ENCODE measurements around the gene SPDYE2. TPM values are rescaled to one million over a fixed set of nuclear protein-coding genes. Genes with fewer than 3 reads are reported as not detected.
"Not testable (repeated sequence)": the region's sequence is repeated elsewhere in the genome, so short reads cannot be mapped to it uniquely, and the experiment has no call there.

Gene SPDYE2
- total and polyA plus RNA-seq, 4 donors, result 3.7 to 20.4 TPM; not detected in 2

- not testable (repeated sequence) for H3K9me3 ChIP-seq (ENCODE audit: control insufficient read depth, insufficient read depth, low read length); DNase-seq (ENCODE audit: low read depth in 4 of 6, low spot score in 6 of 6); H3K4me1 ChIP-seq (ENCODE audit: control insufficient read depth, insufficient read depth, low read length); H3K4me3 ChIP-seq (ENCODE audit: low read depth, low read length); H3K27me3 ChIP-seq (ENCODE audit: control insufficient read depth, insufficient read depth, low read length); H3K36me3 ChIP-seq (ENCODE audit: control insufficient read depth, insufficient read depth, low read length); H3K27ac ChIP-seq (ENCODE audit: low read depth, low read length)
- no CpG with 5 or more reads among the region's 3 CpGs for WGBS (ENCODE audit: insufficient coverage)
Measured at GRCh38 chr7:102515889-102516288, 35.1 kb upstream of the SPDYE2 start.

- not testable (repeated sequence) for DNase-seq (ENCODE audit: low read depth in 4 of 6, low spot score in 6 of 6); H3K36me3 ChIP-seq (ENCODE audit: control insufficient read depth, insufficient read depth, low read length); H3K27ac ChIP-seq (ENCODE audit: low read depth, low read length); H3K27me3 ChIP-seq (ENCODE audit: control insufficient read depth, insufficient read depth, low read length); H3K4me1 ChIP-seq (ENCODE audit: control insufficient read depth, insufficient read depth, low read length); H3K9me3 ChIP-seq (ENCODE audit: control insufficient read depth, insufficient read depth, low read length); H3K4me3 ChIP-seq (ENCODE audit: low read depth, low read length)
- no CpG with 5 or more reads among the region's 10 CpGs for WGBS (ENCODE audit: insufficient coverage)
Measured at GRCh38 chr7:102516951-102517350, 34.1 kb upstream of the SPDYE2 start.

GRCh38 chr7:102517550-102518147 is 33.4 kb upstream of the SPDYE2 start, which contains the start of gene RASA4B:
TSS of gene RASA4B (minus strand) at chr7:102517777. CDS start at chr7:102517710, 67 bp downstream.
- peak within 1 kb of the TSS; percentile 26 for H3K4me3 ChIP-seq (ENCODE audit: low read depth, low read length)
- not testable (repeated sequence) for H3K27me3 ChIP-seq (ENCODE audit: control insufficient read depth, insufficient read depth, low read length); H3K36me3 ChIP-seq (ENCODE audit: control insufficient read depth, insufficient read depth, low read length); H3K4me1 ChIP-seq (ENCODE audit: control insufficient read depth, insufficient read depth, low read length); H3K9me3 ChIP-seq (ENCODE audit: control insufficient read depth, insufficient read depth, low read length); H3K27ac ChIP-seq (ENCODE audit: low read depth, low read length)
- no CpG with 5 or more reads among the region's 61 CpGs for WGBS (ENCODE audit: insufficient coverage)
- peak in 3 of 6 donors; percentile 7 to 47 (median 12) for DNase-seq (ENCODE audit: low read depth in 4 of 6, low spot score in 6 of 6)

GRCh38 chr7:102520797-102521196 is 30.2 kb upstream of the SPDYE2 start:
- not testable (repeated sequence) for H3K9me3 ChIP-seq (ENCODE audit: control insufficient read depth, insufficient read depth, low read length); H3K36me3 ChIP-seq (ENCODE audit: control insufficient read depth, insufficient read depth, low read length); H3K4me3 ChIP-seq (ENCODE audit: low read depth, low read length); H3K27ac ChIP-seq (ENCODE audit: low read depth, low read length); H3K4me1 ChIP-seq (ENCODE audit: control insufficient read depth, insufficient read depth, low read length); DNase-seq (ENCODE audit: low read depth in 4 of 6, low spot score in 6 of 6); H3K27me3 ChIP-seq (ENCODE audit: control insufficient read depth, insufficient read depth, low read length)
- no CpG with 5 or more reads among the region's 5 CpGs for WGBS (ENCODE audit: insufficient coverage)

DNA sequence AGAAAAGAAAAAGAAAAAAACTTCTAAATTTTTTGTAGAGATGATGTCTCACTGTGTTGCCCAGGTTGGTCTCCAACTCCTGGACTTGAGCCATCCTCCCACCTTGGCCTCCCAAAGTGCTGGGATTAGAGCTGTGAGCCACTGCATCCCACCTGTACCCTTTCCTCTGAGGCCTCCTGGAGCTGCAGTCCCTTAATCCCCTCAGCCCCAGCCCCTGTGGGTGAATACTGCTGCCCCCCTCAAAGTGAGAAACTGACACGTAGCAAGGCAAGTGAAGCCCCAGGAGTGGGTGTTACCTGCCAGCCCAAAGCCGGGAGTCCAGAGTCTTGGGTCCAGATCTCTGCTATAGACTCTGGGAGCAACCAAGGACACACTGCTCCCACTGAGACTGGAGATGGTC is 26.2 kb upstream of the SPDYE2 start:
- WGBS (ENCODE audit: insufficient coverage), result no CpG with 5 or more reads among the region's 2 CpGs
- H3K36me3 ChIP-seq (ENCODE audit: control insufficient read depth, insufficient read depth, low read length); H3K27ac ChIP-seq (ENCODE audit: low read depth, low read length); H3K4me3 ChIP-seq (ENCODE audit: low read depth, low read length); H3K27me3 ChIP-seq (ENCODE audit: control insufficient read depth, insufficient read depth, low read length); H3K9me3 ChIP-seq (ENCODE audit: control insufficient read depth, insufficient read depth, low read length); H3K4me1 ChIP-seq (ENCODE audit: control insufficient read depth, insufficient read depth, low read length); DNase-seq (ENCODE audit: low read depth in 4 of 6, low spot score in 6 of 6): not testable (repeated sequence)

DNA sequence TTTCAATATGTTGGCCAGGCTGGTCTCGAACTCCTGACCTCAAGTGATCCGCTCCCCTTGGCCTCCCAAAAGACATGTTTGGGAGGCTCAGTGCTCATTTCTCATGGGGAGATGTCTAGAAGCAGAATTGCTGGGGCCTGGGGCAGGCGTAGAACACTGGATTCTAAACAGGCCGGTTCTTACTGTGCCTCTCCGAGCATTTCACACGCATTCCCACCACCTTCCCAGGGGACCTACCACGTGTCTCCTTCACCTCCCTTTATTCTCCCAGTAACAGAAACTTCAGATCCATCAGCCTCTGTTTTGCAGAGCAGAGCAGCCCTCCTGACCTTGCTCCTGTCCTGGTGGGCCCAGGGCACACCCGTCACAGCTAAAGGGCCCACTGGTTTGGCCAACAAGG is 23.8 kb upstream of the SPDYE2 start:
- not testable (repeated sequence) for H3K27ac ChIP-seq (ENCODE audit: low read depth, low read length); H3K36me3 ChIP-seq (ENCODE audit: control insufficient read depth, insufficient read depth, low read length); DNase-seq (ENCODE audit: low read depth in 4 of 6, low spot score in 6 of 6); H3K4me1 ChIP-seq (ENCODE audit: control insufficient read depth, insufficient read depth, low read length); H3K9me3 ChIP-seq (ENCODE audit: control insufficient read depth, insufficient read depth, low read length); H3K4me3 ChIP-seq (ENCODE audit: low read depth, low read length); H3K27me3 ChIP-seq (ENCODE audit: control insufficient read depth, insufficient read depth, low read length)
- WGBS (ENCODE audit: insufficient coverage), result no CpG with 5 or more reads among the region's 8 CpGs

DNA sequence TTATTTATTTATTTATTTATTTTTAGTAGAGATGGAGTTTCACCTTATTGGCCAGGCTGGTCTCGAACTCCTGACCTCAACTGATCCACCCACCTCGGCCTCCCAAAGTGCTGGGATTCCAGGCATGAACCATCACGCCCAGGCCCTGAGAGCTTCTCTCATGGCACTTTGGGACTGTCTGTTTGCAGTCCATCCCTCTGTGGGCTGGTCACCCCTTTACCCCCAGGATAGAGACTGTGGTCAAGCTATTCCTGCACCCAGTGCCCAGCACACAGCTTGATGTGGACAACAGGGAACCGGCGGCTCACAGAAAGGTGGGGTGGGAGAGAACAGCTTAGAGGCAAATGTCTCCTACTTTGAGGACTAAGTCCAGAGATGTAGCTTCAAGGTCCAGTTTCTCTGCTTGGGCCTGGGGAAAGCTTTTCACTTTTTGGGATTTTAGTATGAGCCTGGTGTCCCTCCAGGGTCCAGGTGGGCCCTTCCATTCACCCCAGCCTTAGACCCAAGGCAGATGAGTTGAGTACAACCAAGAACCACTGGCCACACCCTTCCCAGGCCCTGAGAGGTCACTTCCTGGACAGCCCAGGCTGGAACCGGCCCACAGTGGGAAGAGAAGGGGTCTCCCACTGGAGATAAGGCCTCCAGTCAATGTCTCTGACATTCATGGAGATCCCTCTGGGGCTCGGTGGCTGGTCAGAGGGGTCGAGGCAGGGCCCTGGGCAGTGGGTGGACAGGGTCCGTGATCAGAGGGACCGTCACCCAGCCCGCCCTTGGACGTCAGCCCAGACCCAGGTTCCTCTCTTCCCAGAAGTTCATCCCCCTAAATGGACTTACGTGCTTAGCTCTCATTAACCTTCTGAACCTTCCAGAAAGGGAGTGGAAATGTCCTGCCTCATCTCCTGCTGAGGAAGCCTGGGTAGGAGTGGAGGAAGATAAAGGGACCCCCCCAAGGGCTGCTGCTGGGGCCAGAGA is 22.9 kb upstream of the SPDYE2 start:
- not testable (repeated sequence) for H3K36me3 ChIP-seq (ENCODE audit: control insufficient read depth, insufficient read depth, low read length); H3K4me3 ChIP-seq (ENCODE audit: low read depth, low read length); H3K9me3 ChIP-seq (ENCODE audit: control insufficient read depth, insufficient read depth, low read length); H3K4me1 ChIP-seq (ENCODE audit: control insufficient read depth, insufficient read depth, low read length); H3K27me3 ChIP-seq (ENCODE audit: control insufficient read depth, insufficient read depth, low read length); DNase-seq (ENCODE audit: low read depth in 4 of 6, low spot score in 6 of 6); H3K27ac ChIP-seq (ENCODE audit: low read depth, low read length)
- no CpG with 5 or more reads among the region's 13 CpGs for WGBS (ENCODE audit: insufficient coverage)

DNA sequence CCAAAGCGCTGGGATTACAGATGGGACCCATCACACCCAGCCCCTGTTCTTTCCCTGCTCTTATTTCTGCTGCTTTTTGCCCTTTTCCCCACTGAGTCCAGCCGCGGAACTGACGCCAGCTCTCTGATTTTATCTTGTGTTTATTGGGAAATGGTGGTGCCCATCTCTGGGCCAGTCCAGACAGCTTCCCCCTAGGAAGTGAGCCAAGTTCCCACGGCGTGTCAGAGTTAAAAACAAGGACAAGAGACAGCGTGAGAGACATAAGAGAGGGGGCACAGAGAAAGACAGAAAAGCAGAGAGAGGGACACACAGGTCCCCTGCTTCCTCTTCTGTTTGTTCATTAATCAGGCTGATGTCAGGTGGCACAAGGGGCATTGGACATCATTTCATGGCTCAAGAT is 19.4 kb upstream of the SPDYE2 start:
- no CpG with 5 or more reads among the region's 7 CpGs for WGBS (ENCODE audit: insufficient coverage)
- H3K27me3 ChIP-seq (ENCODE audit: control insufficient read depth, insufficient read depth, low read length); DNase-seq (ENCODE audit: low read depth in 4 of 6, low spot score in 6 of 6): not testable (repeated sequence)

GRCh38 chr7:102532127-102532526 is 18.9 kb upstream of the SPDYE2 start:
- H3K9me3 ChIP-seq (ENCODE audit: control insufficient read depth, insufficient read depth, low read length); H3K4me1 ChIP-seq (ENCODE audit: control insufficient read depth, insufficient read depth, low read length); H3K27me3 ChIP-seq (ENCODE audit: control insufficient read depth, insufficient read depth, low read length); H3K27ac ChIP-seq (ENCODE audit: low read depth, low read length); H3K4me3 ChIP-seq (ENCODE audit: low read depth, low read length); H3K36me3 ChIP-seq (ENCODE audit: control insufficient read depth, insufficient read depth, low read length); DNase-seq (ENCODE audit: low read depth in 4 of 6, low spot score in 6 of 6): not testable (repeated sequence)
- 60% methylated on average over 1 of the region's 2 CpGs for WGBS (ENCODE audit: insufficient coverage)

More for the DNA sequence above, 19.4 kb upstream of the SPDYE2 start:
- not testable (repeated sequence) for H3K36me3 ChIP-seq (ENCODE audit: control insufficient read depth, insufficient read depth, low read length); H3K4me3 ChIP-seq (ENCODE audit: low read depth, low read length); H3K9me3 ChIP-seq (ENCODE audit: control insufficient read depth, insufficient read depth, low read length); H3K4me1 ChIP-seq (ENCODE audit: control insufficient read depth, insufficient read depth, low read length); H3K27ac ChIP-seq (ENCODE audit: low read depth, low read length)
